Measurements from ENCODE around the gene NLK.

NLK gene

DNA sequence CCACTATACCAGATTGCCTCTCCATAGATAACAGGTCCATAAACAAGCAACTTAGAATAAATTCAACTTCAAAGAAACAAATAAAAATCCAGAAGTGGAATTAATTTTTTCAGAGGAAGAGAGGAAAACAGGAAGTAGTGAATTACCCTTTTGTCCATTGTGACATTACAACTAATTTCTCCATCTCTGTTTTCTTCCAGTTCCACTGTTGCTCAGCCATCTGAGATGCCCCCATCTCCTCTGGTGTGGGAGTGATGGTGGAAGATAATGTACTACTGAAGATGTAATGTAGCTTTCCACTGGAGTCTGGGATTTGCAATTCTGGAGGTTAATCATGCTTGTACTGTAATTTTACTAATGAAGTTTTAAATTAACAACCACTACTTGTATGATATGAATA lies 151.9 kb downstream of the NLK start:
- peaks cover 4 to 20% (median 9%) of the 10 kb centered on the region in 4 experiments for H3K4me1 ChIP-seq (ENCODE audit: control extremely low read depth in 1 of 4, control insufficient read depth in 4 of 4, insufficient read depth in 4 of 4, low read length in 3 of 4)
- H3K4me3 ChIP-seq (ENCODE audit: control insufficient read depth in 1 of 7, extremely low read depth in 1 of 7, insufficient read depth in 4 of 7, low read depth in 2 of 7, low read length in 6 of 7), result no peak overlapping the region
- no peak for DNase-seq
- CTCF ChIA-PET, result no interaction called here
- no peak overlapping the region for H3K27ac ChIP-seq (ENCODE audit: insufficient read depth in 1 of 2, low read depth in 1 of 2, low read length in 2 of 2, poor library complexity in 1 of 2, severe bottlenecking in 2 of 2)
- no peaks in the 10 kb centered on the region for H3K9me3 ChIP-seq (ENCODE audit: control extremely low read depth in 1 of 5, control insufficient read depth in 4 of 5, insufficient read depth in 2 of 5, low read depth in 1 of 5, low read length in 4 of 5)
- POLR2A ChIA-PET, result no interaction called here
- peaks cover 0 to 27% (median 16%) of the 10 kb centered on the region in 4 experiments for H3K36me3 ChIP-seq (ENCODE audit: control insufficient read depth in 4 of 4, insufficient read depth in 4 of 4, low read length in 3 of 4)
- no peaks in the 10 kb centered on the region for H3K27me3 ChIP-seq (replicated peaks in 2 of 5; ENCODE audit: control insufficient read depth in 4 of 5, insufficient read depth in 5 of 5, low read length in 4 of 5)

GRCh38 chr17:28196636-28197035 lies 154.2 kb downstream of the NLK start:
- H3K36me3 ChIP-seq (ENCODE audit: control insufficient read depth in 4 of 4, insufficient read depth in 4 of 4, low read length in 3 of 4), result peaks cover 0 to 24% (median 16%) of the 10 kb centered on the region in 4 experiments
- H3K9me3 ChIP-seq (ENCODE audit: control extremely low read depth in 1 of 5, control insufficient read depth in 4 of 5, insufficient read depth in 2 of 5, low read depth in 1 of 5, low read length in 4 of 5), result no peaks in the 10 kb centered on the region
- ChIA-PET POLR2A (no interaction called here), CTCF (no interaction called here)
- no peaks in the 10 kb centered on the region for H3K27me3 ChIP-seq (replicated peaks in 2 of 5; ENCODE audit: control insufficient read depth in 4 of 5, insufficient read depth in 5 of 5, low read length in 4 of 5)
- H3K4me1 ChIP-seq (ENCODE audit: control extremely low read depth in 1 of 4, control insufficient read depth in 4 of 4, insufficient read depth in 4 of 4, low read length in 3 of 4), result peaks cover 0 to 13% (median 8%) of the 10 kb centered on the region in 4 experiments
- DNase-seq, result no peak
- no CpG with 5 or more reads among the region's 1 CpG for WGBS (ENCODE audit: insufficient coverage)
- H3K27ac ChIP-seq (ENCODE audit: insufficient read depth in 1 of 2, low read depth in 1 of 2, low read length in 2 of 2, poor library complexity in 1 of 2, severe bottlenecking in 2 of 2), result no peak overlapping the region
- H3K4me3 ChIP-seq (ENCODE audit: control insufficient read depth in 1 of 7, extremely low read depth in 1 of 7, insufficient read depth in 4 of 7, low read depth in 2 of 7, low read length in 6 of 7), result no peak overlapping the region

DNA sequence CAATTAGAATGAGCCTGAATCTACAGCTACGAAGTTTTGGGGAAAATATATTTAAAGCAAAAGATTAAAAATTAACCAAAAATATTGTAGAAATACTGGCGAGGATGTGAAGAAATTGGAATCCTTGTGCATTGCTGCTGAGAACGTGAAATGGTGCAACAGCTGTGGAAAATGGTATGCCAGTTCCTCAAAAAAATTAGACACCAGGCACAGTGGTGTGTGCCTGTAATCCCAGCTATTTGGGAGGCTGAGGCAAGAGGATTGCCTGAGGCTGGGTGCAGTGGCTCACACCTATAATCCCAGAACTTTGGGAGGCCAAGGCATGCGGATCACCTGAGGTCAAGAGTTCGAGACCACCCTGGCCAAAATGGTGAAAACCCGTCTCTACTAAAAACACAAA lies 156.6 kb downstream of the NLK start:
- WGBS (ENCODE audit: insufficient coverage), result 96% methylated on average over 4 of the region's 6 CpGs
- ChIA-PET POLR2A (no interaction called here), CTCF (interaction anchor here (1.3 kb wide), 1 partner anchor 47 kb away, joined by 3 read pairs; no protein-coding TSS in a partner anchor)
- peaks cover 0 to 3% (median 0%) of the 10 kb centered on the region in 4 experiments for H3K4me1 ChIP-seq (ENCODE audit: control extremely low read depth in 1 of 4, control insufficient read depth in 4 of 4, insufficient read depth in 4 of 4, low read length in 3 of 4)
- H3K4me3 ChIP-seq (ENCODE audit: control insufficient read depth in 1 of 7, extremely low read depth in 1 of 7, insufficient read depth in 4 of 7, low read depth in 2 of 7, low read length in 6 of 7), result no peak overlapping the region
- DNase-seq, result no peak
- H3K9me3 ChIP-seq (ENCODE audit: control extremely low read depth in 1 of 5, control insufficient read depth in 4 of 5, insufficient read depth in 2 of 5, low read depth in 1 of 5, low read length in 4 of 5), result no peaks in the 10 kb centered on the region
- no peaks in the 10 kb centered on the region for H3K27me3 ChIP-seq (replicated peaks in 2 of 5; ENCODE audit: control insufficient read depth in 4 of 5, insufficient read depth in 5 of 5, low read length in 4 of 5)
- peaks cover 0 to 20% (median 14%) of the 10 kb centered on the region in 4 experiments for H3K36me3 ChIP-seq (ENCODE audit: control insufficient read depth in 4 of 4, insufficient read depth in 4 of 4, low read length in 3 of 4)
- H3K27ac ChIP-seq (ENCODE audit: insufficient read depth in 1 of 2, low read depth in 1 of 2, low read length in 2 of 2, poor library complexity in 1 of 2, severe bottlenecking in 2 of 2), result no peak overlapping the region

- Histone ChIP-seq H3K4me1 (ENCODE audit: control extremely low read depth in 1 of 4, control insufficient read depth in 4 of 4, insufficient read depth in 4 of 4, low read length in 3 of 4) (peaks cover 0 to 3% (median 0%) of the 10 kb centered on the region in 4 experiments), H3K9me3 (ENCODE audit: control extremely low read depth in 1 of 5, control insufficient read depth in 4 of 5, insufficient read depth in 2 of 5, low read depth in 1 of 5, low read length in 4 of 5) (no peaks in the 10 kb centered on the region), H3K36me3 (ENCODE audit: control insufficient read depth in 4 of 4, insufficient read depth in 4 of 4, low read length in 3 of 4) (peaks cover 0 to 19% (median 13%) of the 10 kb centered on the region in 4 experiments), H3K27ac (ENCODE audit: insufficient read depth in 1 of 2, low read depth in 1 of 2, low read length in 2 of 2, poor library complexity in 1 of 2, severe bottlenecking in 2 of 2) (no peak overlapping the region), H3K27me3 (replicated peaks in 2 of 5; ENCODE audit: control insufficient read depth in 4 of 5, insufficient read depth in 5 of 5, low read length in 4 of 5) (no peaks in the 10 kb centered on the region), H3K4me3 (ENCODE audit: control insufficient read depth in 1 of 7, extremely low read depth in 1 of 7, insufficient read depth in 4 of 7, low read depth in 2 of 7, low read length in 6 of 7) (no peak overlapping the region)
- ChIA-PET CTCF (interaction anchor here (0.8 to 1.3 kb wide), 4 partner anchors 10 to 62 kb away, joined by 3 to 4 read pairs (median 3); no protein-coding TSS in a partner anchor), POLR2A (no interaction called here)
- WGBS (ENCODE audit: insufficient coverage), result no CpG with 5 or more reads among the region's 2 CpGs
- no peak for DNase-seq
Measured at GRCh38 chr17:28199728-28200127, 157.3 kb downstream of the NLK start.

DNA sequence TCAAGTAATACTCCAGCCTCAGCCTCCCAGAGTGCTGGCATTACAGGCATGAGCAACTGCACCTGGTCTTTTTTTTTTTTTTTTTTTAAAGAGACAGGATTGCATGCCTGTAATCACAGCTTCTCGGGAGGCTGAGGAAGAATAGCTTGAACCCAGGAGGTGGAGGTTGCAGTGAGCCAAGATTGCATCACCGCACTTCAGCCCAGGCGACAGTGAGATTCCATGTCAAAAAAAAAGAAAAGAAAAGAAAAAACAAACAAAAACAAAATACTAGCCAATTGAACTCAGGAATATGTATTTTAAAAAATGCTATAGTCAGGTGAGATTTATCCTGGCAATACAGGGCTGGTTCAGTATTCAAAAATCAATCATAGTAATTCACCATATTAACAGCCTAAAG lies 158.8 kb downstream of the NLK start:
- Histone ChIP-seq H3K36me3 (ENCODE audit: control insufficient read depth in 4 of 4, insufficient read depth in 4 of 4, low read length in 3 of 4) (peaks cover 0 to 12% (median 9%) of the 10 kb centered on the region in 4 experiments), H3K4me1 (ENCODE audit: control extremely low read depth in 1 of 4, control insufficient read depth in 4 of 4, insufficient read depth in 4 of 4, low read length in 3 of 4) (peaks cover 0 to 3% (median 0%) of the 10 kb centered on the region in 4 experiments), H3K27me3 (replicated peaks in 2 of 5; ENCODE audit: control insufficient read depth in 4 of 5, insufficient read depth in 5 of 5, low read length in 4 of 5) (no peaks in the 10 kb centered on the region), H3K9me3 (ENCODE audit: control extremely low read depth in 1 of 5, control insufficient read depth in 4 of 5, insufficient read depth in 2 of 5, low read depth in 1 of 5, low read length in 4 of 5) (no peaks in the 10 kb centered on the region), H3K27ac (ENCODE audit: insufficient read depth in 1 of 2, low read depth in 1 of 2, low read length in 2 of 2, poor library complexity in 1 of 2, severe bottlenecking in 2 of 2) (no peak overlapping the region), H3K4me3 (ENCODE audit: control insufficient read depth in 1 of 7, extremely low read depth in 1 of 7, insufficient read depth in 4 of 7, low read depth in 2 of 7, low read length in 6 of 7) (no peak overlapping the region)
- no CpG with 5 or more reads among the region's 3 CpGs for WGBS (ENCODE audit: insufficient coverage)
- ChIA-PET CTCF (interaction anchor here (0.6 to 1.0 kb wide), 2 partner anchors 32 to 124 kb away, joined by 3 to 4 read pairs; no protein-coding TSS in a partner anchor), POLR2A (no interaction called here)
- no peak for DNase-seq

- POLR2A ChIA-PET, result no interaction called here
Measured at GRCh38 chr17:28204244-28204643, 161.8 kb downstream of the NLK start.

GRCh38 chr17:28204751-28205150 lies 162.3 kb downstream of the NLK start:
- POLR2A ChIA-PET, result no interaction called here
- no CpG with 5 or more reads among the region's 1 CpG for WGBS (ENCODE audit: insufficient coverage)
- no peak for DNase-seq

More at GRCh38 chr17:28204244-28204643, 161.8 kb downstream of the NLK start:
- Histone ChIP-seq H3K27me3 (replicated peaks in 2 of 5; ENCODE audit: control insufficient read depth in 4 of 5, insufficient read depth in 5 of 5, low read length in 4 of 5) (no peaks in the 10 kb centered on the region), H3K4me1 (ENCODE audit: control extremely low read depth in 1 of 4, control insufficient read depth in 4 of 4, insufficient read depth in 4 of 4, low read length in 3 of 4) (peaks cover 0 to 3% (median 0%) of the 10 kb centered on the region in 4 experiments), H3K4me3 (ENCODE audit: control insufficient read depth in 1 of 7, extremely low read depth in 1 of 7, insufficient read depth in 4 of 7, low read depth in 2 of 7, low read length in 6 of 7) (no peak overlapping the region), H3K36me3 (ENCODE audit: control insufficient read depth in 4 of 4, insufficient read depth in 4 of 4, low read length in 3 of 4) (no peaks in the 10 kb centered on the region), H3K27ac (ENCODE audit: insufficient read depth in 1 of 2, low read depth in 1 of 2, low read length in 2 of 2, poor library complexity in 1 of 2, severe bottlenecking in 2 of 2) (no peak overlapping the region), H3K9me3 (ENCODE audit: control extremely low read depth in 1 of 5, control insufficient read depth in 4 of 5, insufficient read depth in 2 of 5, low read depth in 1 of 5, low read length in 4 of 5) (no peaks in the 10 kb centered on the region)
- 100% methylated on average over 3 of the region's 3 CpGs for WGBS (ENCODE audit: insufficient coverage)
- CTCF ChIA-PET, result interaction anchor here (0.9 kb wide), 1 partner anchor 117 kb away, joined by 3 read pairs; no protein-coding TSS in a partner anchor
- no peak for DNase-seq

More at GRCh38 chr17:28204751-28205150, 162.3 kb downstream of the NLK start:
- peaks cover 0 to 3% (median 0%) of the 10 kb centered on the region in 4 experiments for H3K4me1 ChIP-seq (ENCODE audit: control extremely low read depth in 1 of 4, control insufficient read depth in 4 of 4, insufficient read depth in 4 of 4, low read length in 3 of 4)
- no peak overlapping the region for H3K4me3 ChIP-seq (ENCODE audit: control insufficient read depth in 1 of 7, extremely low read depth in 1 of 7, insufficient read depth in 4 of 7, low read depth in 2 of 7, low read length in 6 of 7)
- CTCF ChIA-PET, result interaction anchor here (0.9 kb wide), 1 partner anchor 118 kb away, joined by 3 read pairs; no protein-coding TSS in a partner anchor
- H3K36me3 ChIP-seq (ENCODE audit: control insufficient read depth in 4 of 4, insufficient read depth in 4 of 4, low read length in 3 of 4), result no peaks in the 10 kb centered on the region
- H3K27ac ChIP-seq (ENCODE audit: insufficient read depth in 1 of 2, low read depth in 1 of 2, low read length in 2 of 2, poor library complexity in 1 of 2, severe bottlenecking in 2 of 2), result no peak overlapping the region
- no peaks in the 10 kb centered on the region for H3K27me3 ChIP-seq (replicated peaks in 2 of 5; ENCODE audit: control insufficient read depth in 4 of 5, insufficient read depth in 5 of 5, low read length in 4 of 5)
- H3K9me3 ChIP-seq (ENCODE audit: control extremely low read depth in 1 of 5, control insufficient read depth in 4 of 5, insufficient read depth in 2 of 5, low read depth in 1 of 5, low read length in 4 of 5), result no peaks in the 10 kb centered on the region

Measured in common myeloid progenitor, CD34-positive (primary cell).